Gastrocnemius medialis (tissue), 4 donors: ENCODE data around the gene ZNF366. TPM values are rescaled to one million over a fixed set of nuclear protein-coding genes. Genes with fewer than 3 reads are reported as not detected.

Experiments
- ATAC-seq, 2 donors: fragments of 150-250 bp; one replicate each; pipeline ENCODE4 v1.9.1; 2016
- DNase-seq, 2 donors: peaks; one replicate each; pipeline ENCODE4 v3.0.0-alpha.2; 2019
- H3K27ac ChIP-seq, 4 donors: fragments of 200-600 bp; sonication (generic); 1 replicate in 1 of 4; 2 replicates in 3 of 4; pipeline ENCODE4 v1.5.1; 2016 to 2018; ENCODE audit warnings: mild to moderate bottlenecking in 2 of 4, moderate library complexity in 1 of 4
- H3K27me3 ChIP-seq, 3 donors: fragments of 200-600 bp; sonication (generic) in 2 of 3; 1 replicate in 1 of 3; 2 replicates in 2 of 3; pipeline versions ENCODE4 v1.5.1 to v1.6.0; 2016 to 2019; ENCODE audit warnings: mild to moderate bottlenecking in 1 of 3, moderate library complexity in 1 of 3
- H3K36me3 ChIP-seq, 2 donors: fragments of 200-600 bp; sonication (generic) in 1 of 2; one replicate each; pipeline ENCODE4 v1.5.1; 2017 to 2018
- H3K4me1 ChIP-seq, 2 donors: fragments of 200-600 bp; sonication (generic) in 1 of 2; one replicate each; pipeline ENCODE4 v1.5.1; 2016 to 2017; ENCODE audit warnings: mild to moderate bottlenecking in 2 of 2
- H3K4me3 ChIP-seq, 4 donors: fragments of 200-600 bp; sonication (generic) in 3 of 4; 1 replicate in 1 of 4; 2 replicates in 3 of 4; pipeline ENCODE4 v1.5.1; 2016 to 2019; ENCODE audit warnings: mild to moderate bottlenecking in 2 of 4
- H3K9me3 ChIP-seq, 3 donors: fragments of 200-600 bp; sonication (generic) in 2 of 3; 1 replicate in 1 of 3; 2 replicates in 2 of 3; pipeline ENCODE4 v1.5.1; 2016 to 2019
- CTCF ChIP-seq, 5 experiments: fragments of 450-650 bp in 3 of 5; fragments of 200-600 bp in 2 of 5; sonication (generic) in 2 of 5; IDR thresholded peaks in 4 of 5; conservative IDR thresholded peaks in 1 of 5; 1 replicate in 4 of 5; 2 replicates in 1 of 5; pipeline ENCODE4 v1.5.1; 2016 to 2019; ENCODE audit warnings: antibody characterized with exemption in 5 of 5, mild to moderate bottlenecking in 3 of 5, moderate library complexity in 3 of 5
- POLR2A ChIP-seq, 2 donors: fragments of 450-650 bp; IDR thresholded peaks; one replicate each; pipeline ENCODE4 v1.6.1; 2017; ENCODE audit warnings: antibody characterized with exemption in 2 of 2, mild to moderate bottlenecking in 2 of 2, moderate library complexity in 2 of 2
- in situ Hi-C, 4 donors: fragments of 200-750 bp; cut with MboI; loops; one replicate each; pipeline versions ENCODE4 v1.15.0 to v1.8.0; 2017; ENCODE audit warnings: low sequenced_read_pairs in 4 of 4
- intact Hi-C: fragments of 100-400 bp; cut with DNase I; formaldehyde crosslinking; loops from one replicate; pipeline ENCODE4 v1.15.1; 2023; ENCODE audit warnings: low total_unique reads
- total RNA-seq, 4 donors: library from RNA; depleted of rRNA; stranded (reverse); fragments of >200 nt; gene quantifications; one replicate each; pipeline versions ENCODE4 v1.1.0 to v1.2.3, GENCODE V29; 2016

The ZNF366 gene
- total RNA-seq, 4 donors from 2014 or later, result 2.0 to 5.8 (median 3.0) TPM

- TF ChIP-seq CTCF (IDR thresholded peaks at IDR 0.05 in 4 of 5, conservative IDR thresholded peaks at IDR 0.05 in 1 of 5), result no peak
- no peak for TF ChIP-seq POLR2A (IDR thresholded peaks at IDR 0.05)
- ATAC-seq (no peak), DNase-seq (no peak)
- intact Hi-C loops, result no loop called here
- Histone ChIP-seq H3K36me3 (no peaks in the 10 kb centered on the region), H3K9me3 (no peaks in the 10 kb centered on the region), H3K27ac (no peak overlapping the region), H3K27me3 (no peaks in the 10 kb centered on the region), H3K4me3 (no peak overlapping the region), H3K4me1 (no peaks in the 10 kb centered on the region)
- in situ Hi-C loops, result loop anchor here in 2 of 4 donors (25.0 kb wide), 1 partner anchor 394 kb away; no protein-coding TSS in a partner anchor
Measured at GRCh38 chr5:72531496-72532190, 24.4 kb upstream of the ZNF366 start.

- Histone ChIP-seq H3K36me3 (no peaks in the 10 kb centered on the region), H3K27ac (no peak overlapping the region), H3K4me3 (no peak overlapping the region), H3K9me3 (no peaks in the 10 kb centered on the region), H3K27me3 (no peaks in the 10 kb centered on the region), H3K4me1 (no peaks in the 10 kb centered on the region)
- ATAC-seq (no peak), DNase-seq (no peak)
- TF ChIP-seq POLR2A (IDR thresholded peaks at IDR 0.05) (no peak), CTCF (IDR thresholded peaks at IDR 0.05 in 4 of 5, conservative IDR thresholded peaks at IDR 0.05 in 1 of 5) (no peak)
- in situ Hi-C loops (loop anchor here in 2 of 4 donors (25.0 kb wide), 1 partner anchor 393 kb away; no protein-coding TSS in a partner anchor), intact Hi-C loops (no loop called here)
Measured at GRCh38 chr5:72530196-72530595, 23.0 kb upstream of the ZNF366 start.

- DNase-seq (no peak), ATAC-seq (no peak)
- H3K27me3 ChIP-seq, result no peaks in the 10 kb centered on the region
- in situ Hi-C loops, result loop anchor here in 3 of 4 donors (5.0 to 25.0 kb wide), 2 partner anchors 172 to 392 kb away; no protein-coding TSS in a partner anchor
- no peak overlapping the region for H3K27ac ChIP-seq
- H3K4me1 ChIP-seq, result no peaks in the 10 kb centered on the region
- H3K4me3 ChIP-seq, result no peak overlapping the region
- no peaks in the 10 kb centered on the region for H3K9me3 ChIP-seq
- no peak for TF ChIP-seq CTCF (IDR thresholded peaks at IDR 0.05 in 4 of 5, conservative IDR thresholded peaks at IDR 0.05 in 1 of 5)
- TF ChIP-seq POLR2A (IDR thresholded peaks at IDR 0.05), result no peak
- intact Hi-C loops, result loop anchor here (10.0 kb wide), 1 partner anchor 385 kb away; no protein-coding TSS in a partner anchor
- H3K36me3 ChIP-seq, result no peaks in the 10 kb centered on the region
Measured at GRCh38 chr5:72529383-72529782, 22.2 kb upstream of the ZNF366 start.

- no peak for TF ChIP-seq CTCF (IDR thresholded peaks at IDR 0.05 in 4 of 5, conservative IDR thresholded peaks at IDR 0.05 in 1 of 5)
- no peak for TF ChIP-seq POLR2A (IDR thresholded peaks at IDR 0.05)
- ATAC-seq (peak in 1 of 2 donors; percentile 36), DNase-seq (no peak)
- Histone ChIP-seq H3K36me3 (no peaks in the 10 kb centered on the region), H3K4me1 (peaks cover 3 to 4% of the 10 kb centered on the region in 2 donors), H3K27me3 (no peaks in the 10 kb centered on the region), H3K4me3 (no peak overlapping the region), H3K27ac (no peak overlapping the region), H3K9me3 (no peaks in the 10 kb centered on the region)
- intact Hi-C loops, result loop anchor here (10.0 kb wide), 1 partner anchor 381 kb away; no protein-coding TSS in a partner anchor
- in situ Hi-C loops, result loop anchor here in 3 of 4 donors (5.0 to 25.0 kb wide), 2 partner anchors 169 to 389 kb away; no protein-coding TSS in a partner anchor
Measured at GRCh38 chr5:72525816-72526215, 18.6 kb upstream of the ZNF366 start.
